ENCODE measurements around the gene SKAP2.

SKAP2 gene, protein sequence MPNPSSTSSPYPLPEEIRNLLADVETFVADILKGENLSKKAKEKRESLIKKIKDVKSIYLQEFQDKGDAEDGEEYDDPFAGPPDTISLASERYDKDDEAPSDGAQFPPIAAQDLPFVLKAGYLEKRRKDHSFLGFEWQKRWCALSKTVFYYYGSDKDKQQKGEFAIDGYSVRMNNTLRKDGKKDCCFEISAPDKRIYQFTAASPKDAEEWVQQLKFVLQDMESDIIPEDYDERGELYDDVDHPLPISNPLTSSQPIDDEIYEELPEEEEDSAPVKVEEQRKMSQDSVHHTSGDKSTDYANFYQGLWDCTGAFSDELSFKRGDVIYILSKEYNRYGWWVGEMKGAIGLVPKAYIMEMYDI

GRCh38 chr7:26864309-26865093 lies at the start of gene SKAP2:
TSS of gene SKAP2 (minus strand) at chr7:26864590. CDS start at chr7:26864429, 161 bp downstream.
- DNase-seq, result peak; percentile 98

DNA sequence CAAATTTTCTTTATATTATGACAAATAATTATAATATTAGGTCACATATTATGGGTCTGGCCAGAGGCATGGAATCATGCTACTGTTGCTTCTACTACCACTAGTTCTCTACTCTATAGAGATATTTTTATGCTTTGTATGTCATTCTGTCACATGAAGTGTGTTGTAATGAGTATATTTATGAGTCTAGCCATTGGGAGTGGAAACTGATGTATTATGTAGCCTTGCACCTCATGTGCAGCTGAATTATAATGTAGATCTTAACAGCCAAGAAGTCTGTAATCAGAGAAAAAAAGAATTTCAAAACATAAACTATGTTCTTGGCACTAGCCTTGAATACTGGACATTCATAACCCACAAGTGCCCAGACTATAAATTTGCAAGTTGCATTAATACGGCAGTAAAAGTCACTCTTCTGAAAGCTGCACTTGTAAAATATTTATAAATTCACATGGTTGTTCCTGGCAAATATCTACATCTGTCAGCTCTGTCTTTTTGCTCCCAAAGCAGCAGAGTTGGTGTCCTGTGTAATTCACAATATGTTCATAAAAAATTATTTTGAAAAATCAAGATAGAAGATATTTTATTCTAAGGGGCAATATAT lies 48.6 kb upstream of the SKAP2 start:
- DNase-seq, result no peak

GRCh38 chr7:26912338-26912737 lies 47.9 kb upstream of the SKAP2 start:
- DNase-seq, result peak; percentile 45

DNA sequence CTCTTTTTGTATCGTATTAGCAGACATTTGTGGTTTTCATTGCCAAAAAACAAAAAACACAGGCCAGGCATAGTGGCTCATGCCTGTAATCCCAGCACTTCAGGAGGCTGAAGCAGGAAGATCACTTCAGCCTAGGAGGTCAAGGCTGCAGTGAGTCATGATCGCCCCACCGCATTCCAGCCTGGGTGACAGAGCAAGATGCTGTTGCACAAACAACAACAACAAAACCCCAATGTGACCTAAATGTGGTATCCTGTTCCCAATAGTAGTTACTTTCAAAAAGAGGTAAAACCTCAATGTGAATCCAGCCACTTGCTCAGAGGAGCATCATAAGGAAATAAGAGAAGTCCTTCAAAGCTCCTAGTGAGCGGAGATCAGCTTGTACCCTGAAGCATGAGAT lies 45.8 kb upstream of the SKAP2 start:
- DNase-seq, result peak; percentile 60

DNA sequence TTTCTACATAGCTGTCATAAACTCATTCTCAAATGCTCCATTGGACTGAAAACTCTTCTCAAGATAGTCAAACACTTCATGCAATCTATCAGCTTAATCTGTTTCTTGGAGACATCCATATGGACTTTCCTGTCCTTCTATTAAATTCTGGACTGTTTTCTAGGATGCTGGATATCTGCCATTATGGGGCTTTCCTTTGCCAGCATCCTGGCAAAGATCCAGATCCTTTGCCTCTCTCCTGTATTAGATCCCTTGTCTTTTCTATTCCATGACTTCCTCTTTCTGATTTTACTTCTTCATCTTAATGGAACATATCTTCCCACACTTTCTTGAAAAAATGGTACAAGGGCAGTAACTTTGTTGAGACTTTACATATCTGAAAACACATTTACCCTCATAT lies 35.9 kb upstream of the SKAP2 start:
- DNase-seq, result no peak

- DNase-seq, result no peak
These were observed 35.1 kb upstream of the SKAP2 start for GRCh38 chr7:26899519-26899918.

DNA sequence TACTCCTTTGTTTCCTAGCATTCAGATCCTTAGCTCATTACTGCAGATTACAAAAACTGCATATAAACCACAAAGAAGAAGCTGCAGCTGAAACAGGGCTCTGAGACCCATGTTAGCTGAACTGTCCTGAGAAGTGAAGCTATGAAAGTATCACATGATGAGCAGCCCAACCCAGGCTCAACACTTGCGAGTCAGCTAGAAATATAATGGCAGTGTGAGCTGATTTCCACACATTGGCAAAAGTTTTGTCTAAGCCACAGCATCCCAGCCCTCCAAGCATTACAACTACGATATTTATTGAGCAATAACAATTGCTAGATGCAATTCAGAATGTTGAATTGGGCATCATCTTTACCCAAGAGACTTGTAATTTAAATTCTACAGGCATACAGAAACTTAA lies 34.5 kb upstream of the SKAP2 start:
- DNase-seq, result peak; percentile 2

DNA sequence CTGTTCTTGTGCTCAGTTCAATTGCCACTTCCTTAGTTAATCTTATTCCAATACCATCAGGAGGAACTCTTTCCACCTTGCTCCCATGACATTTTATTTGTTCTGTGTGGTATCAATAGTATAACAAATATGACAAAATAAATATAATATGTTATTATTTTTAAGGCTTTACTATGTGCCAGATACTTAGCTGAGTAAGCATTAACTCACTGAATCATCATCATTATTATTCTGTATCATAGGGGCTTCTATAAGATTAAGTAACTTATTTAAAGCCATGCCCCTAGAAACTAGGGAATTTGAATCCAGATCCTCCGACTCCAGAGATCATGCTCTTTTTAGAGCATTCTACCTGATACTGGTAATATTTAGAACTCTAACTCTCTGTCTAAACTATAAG lies 33.5 kb upstream of the SKAP2 start:
- no peak for DNase-seq

- no peak for DNase-seq
These were observed 27.3 kb upstream of the SKAP2 start for GRCh38 chr7:26891400-26892350.

GRCh38 chr7:26880852-26881251 lies 16.5 kb upstream of the SKAP2 start:
- no peak for DNase-seq

GRCh38 chr7:26879671-26880070 lies 15.3 kb upstream of the SKAP2 start:
- no peak for DNase-seq

GRCh38 chr7:26868841-26869495 lies 4.6 kb upstream of the SKAP2 start:
- DNase-seq, result no peak

DNA sequence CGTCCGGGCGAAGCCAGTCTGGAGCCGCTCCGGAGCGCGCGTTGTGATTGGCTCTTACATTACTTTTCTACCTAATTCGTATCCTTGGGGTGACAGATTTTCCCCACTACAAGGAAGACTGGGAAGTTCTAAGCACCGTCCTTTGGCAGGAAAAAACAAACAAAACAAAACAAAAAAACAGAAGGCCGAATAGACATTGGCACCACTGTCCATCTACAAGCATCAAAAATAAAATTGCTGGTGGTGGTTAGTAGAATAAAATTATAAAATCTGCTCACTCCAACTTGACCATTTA lies 651 bp upstream of the SKAP2 start:
- DNase-seq, result no peak

DNA sequence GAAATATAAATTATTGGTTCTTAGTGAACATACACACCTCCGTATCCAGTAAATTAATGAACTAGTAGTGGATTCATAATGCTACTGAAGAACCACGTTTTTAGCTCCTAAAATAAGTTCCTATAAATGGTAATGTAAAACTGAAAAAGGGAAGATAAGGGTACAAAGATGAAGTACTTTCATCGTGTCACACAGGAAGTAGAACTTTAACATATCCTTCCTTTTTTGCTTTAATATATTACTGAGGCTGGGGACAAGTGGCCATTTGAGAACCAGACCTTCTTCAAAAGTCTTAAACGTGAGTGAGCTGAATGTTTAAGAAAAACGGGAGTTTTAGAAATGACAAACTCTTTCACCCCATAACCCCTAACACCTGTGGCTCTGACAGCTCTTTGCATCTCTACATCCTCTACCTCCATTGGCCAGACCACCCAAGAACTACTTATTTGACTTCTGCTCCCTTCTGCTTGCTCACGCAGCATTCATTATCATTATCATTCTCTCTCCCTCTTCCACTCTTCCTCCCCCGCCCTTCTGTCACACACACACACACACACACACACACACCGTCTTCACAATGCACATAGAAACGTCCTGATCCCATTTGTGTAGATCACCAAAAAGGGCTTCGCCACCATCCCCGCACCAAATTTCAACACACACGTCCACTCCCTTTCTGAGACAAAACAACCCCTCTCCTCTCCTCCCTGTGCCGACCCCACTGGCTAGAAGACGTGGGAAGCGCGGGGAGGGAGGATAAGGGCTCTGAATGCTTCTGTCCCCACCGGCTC lies 677 bp downstream of the SKAP2 start:
- peak; percentile 70 for DNase-seq

- DNase-seq, result no peak
These were observed 1.6 kb downstream of the SKAP2 start for GRCh38 chr7:26862834-26863233.

GRCh38 chr7:26861050-26861449 lies 3.3 kb downstream of the SKAP2 start:
- peak; percentile 38 for DNase-seq

- no peak for DNase-seq
These were observed 4.0 kb downstream of the SKAP2 start for GRCh38 chr7:26860361-26860760.

GRCh38 chr7:26859720-26860119 lies 4.7 kb downstream of the SKAP2 start:
- DNase-seq, result no peak

DNA sequence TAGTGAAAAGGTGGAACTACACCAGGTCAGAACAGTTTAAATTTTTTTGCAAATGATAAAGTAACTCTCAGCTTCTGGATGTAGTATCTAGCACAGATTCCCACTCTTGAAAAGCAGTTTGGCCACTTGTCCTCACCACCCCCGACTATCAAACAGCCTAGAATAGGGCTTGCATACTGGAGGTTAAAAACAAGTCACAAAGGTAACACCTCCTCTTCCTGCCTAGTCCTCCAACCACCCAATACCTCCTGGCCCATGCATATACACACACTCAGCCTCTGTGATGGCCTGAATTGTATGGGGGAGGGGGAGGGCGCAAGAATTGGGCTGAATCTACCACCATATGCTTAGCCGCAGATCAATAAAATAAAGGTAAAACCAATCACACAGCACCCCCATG lies 5.7 kb downstream of the SKAP2 start:
- DNase-seq, result no peak

- no peak for DNase-seq
These were observed 6.1 kb downstream of the SKAP2 start for GRCh38 chr7:26858241-26858715.

DNA sequence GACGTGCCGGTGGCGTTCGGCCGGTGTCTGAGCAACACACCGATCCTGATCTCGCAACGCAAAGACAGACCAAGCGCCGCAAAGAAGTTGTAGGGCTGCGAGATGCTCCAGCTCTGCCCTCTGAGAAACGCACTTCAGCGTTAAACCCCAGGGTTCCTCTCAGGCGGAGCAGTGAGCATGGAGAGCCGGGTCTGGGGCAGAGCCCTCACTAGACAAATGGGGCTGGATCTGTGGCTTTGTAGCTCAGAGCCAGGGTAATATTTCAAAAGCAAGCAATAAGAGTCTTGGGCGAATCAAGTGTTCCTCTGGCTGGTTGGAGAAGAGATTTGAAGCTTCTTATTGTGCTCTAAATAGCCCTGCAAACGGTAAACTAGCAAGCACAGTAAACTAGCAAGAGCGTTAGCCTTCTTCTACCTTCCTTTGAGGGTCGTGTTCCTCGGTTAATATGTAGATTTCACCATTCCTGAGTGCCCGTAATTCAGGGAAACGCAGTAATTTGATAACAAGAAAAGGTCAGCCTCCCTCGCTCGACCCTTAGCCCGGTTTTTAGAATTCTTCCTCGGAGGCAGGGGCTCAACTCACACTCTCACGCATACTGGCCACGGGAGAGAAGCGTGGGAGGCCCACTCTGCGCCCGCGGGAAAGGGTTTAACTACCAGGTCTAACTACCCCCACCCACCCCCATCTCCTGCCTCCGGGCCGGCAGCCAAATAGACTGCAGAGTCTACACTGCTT lies 6.7 kb downstream of the SKAP2 start:
- no peak for DNase-seq
